Stimulated activated CD4-positive, alpha-beta T cell treated with anti-CD3 and anti-CD28 coated beads, Interleukin-4, amount 100 ng/mL, for 48 hours (primary cell): Measurements from ENCODE around the gene RNF213.
A peak's percentile ranks its signal among the peaks of the same experiment; 100 is the strongest.

ENCODE experiments used
- DNase-seq, 2 donors: peaks; one replicate each; pipeline ENCODE4 v3.0.0-alpha.2; 2020; ENCODE audit warnings: low read depth in 2 of 2

Gene RNF213

GRCh38 chr17:80260791-80261158, at the start of gene RNF213:
TSS of gene RNF213 (plus strand) at chr17:80260852. CDS start at chr17:80263682, 2,830 bp downstream.
- DNase-seq = peak in 1 of 2 donors; percentile 23

- no peak for DNase-seq
These were observed 48.5 kb upstream of the RNF213 start for GRCh38 chr17:80212109-80212508.

GRCh38 chr17:80212511-80212910, 48.1 kb upstream of the RNF213 start:
- no peak for DNase-seq

- no peak for DNase-seq
These were observed 47.5 kb upstream of the RNF213 start for GRCh38 chr17:80212962-80213642.

GRCh38 chr17:80213643-80213975, 47.0 kb upstream of the RNF213 start:
- DNase-seq = no peak

DNA sequence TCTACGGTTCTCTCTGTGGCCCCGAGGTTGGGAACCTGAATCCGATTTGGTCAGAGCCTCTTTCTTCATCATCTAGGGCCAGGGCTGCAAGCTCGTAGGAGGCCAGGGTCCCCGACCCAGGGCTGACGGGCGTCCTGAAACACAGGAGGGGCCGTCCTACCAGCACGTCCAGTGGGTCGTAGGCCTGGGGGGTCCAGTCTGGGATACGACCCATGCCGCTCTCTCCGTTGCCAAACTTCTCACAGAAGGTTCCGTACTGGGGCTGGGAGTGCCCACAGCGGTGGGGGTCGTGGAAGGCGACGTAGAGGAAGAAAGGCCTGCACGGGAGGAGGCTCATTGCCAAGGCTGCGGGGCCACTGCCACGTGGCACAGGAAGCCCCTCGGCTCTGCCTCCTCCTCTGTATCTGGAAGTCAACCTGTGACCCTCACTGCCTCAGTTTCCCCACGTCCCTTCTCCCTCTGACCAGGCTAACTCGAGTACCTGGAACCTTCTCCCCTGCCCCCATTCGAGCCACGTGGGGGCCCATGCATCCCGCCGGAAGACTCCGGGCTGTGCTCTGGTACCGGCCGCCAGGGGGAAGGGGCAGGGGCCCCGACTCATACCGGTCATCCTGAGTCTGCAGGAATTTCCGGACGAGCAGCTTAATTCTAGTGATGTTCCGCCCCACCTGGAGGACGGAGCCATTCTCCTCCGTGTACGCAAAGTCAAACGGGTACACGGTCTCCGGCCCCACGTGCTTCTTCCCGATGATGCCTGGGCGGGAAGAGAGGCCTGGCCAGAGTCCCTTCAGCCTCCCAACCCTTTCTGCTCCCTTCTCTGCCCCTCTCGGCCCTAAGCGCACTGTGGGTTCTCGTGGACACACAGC, 46.4 kb upstream of the RNF213 start:
- no peak for DNase-seq

GRCh38 chr17:80214878-80215210, 45.8 kb upstream of the RNF213 start:
- DNase-seq = no peak

GRCh38 chr17:80216473-80217456, 43.9 kb upstream of the RNF213 start:
- DNase-seq = no peak

- no peak for DNase-seq
These were observed 42.8 kb upstream of the RNF213 start for GRCh38 chr17:80217703-80218362.

- DNase-seq = no peak
These were observed 42.3 kb upstream of the RNF213 start for GRCh38 chr17:80218391-80218790.

DNA sequence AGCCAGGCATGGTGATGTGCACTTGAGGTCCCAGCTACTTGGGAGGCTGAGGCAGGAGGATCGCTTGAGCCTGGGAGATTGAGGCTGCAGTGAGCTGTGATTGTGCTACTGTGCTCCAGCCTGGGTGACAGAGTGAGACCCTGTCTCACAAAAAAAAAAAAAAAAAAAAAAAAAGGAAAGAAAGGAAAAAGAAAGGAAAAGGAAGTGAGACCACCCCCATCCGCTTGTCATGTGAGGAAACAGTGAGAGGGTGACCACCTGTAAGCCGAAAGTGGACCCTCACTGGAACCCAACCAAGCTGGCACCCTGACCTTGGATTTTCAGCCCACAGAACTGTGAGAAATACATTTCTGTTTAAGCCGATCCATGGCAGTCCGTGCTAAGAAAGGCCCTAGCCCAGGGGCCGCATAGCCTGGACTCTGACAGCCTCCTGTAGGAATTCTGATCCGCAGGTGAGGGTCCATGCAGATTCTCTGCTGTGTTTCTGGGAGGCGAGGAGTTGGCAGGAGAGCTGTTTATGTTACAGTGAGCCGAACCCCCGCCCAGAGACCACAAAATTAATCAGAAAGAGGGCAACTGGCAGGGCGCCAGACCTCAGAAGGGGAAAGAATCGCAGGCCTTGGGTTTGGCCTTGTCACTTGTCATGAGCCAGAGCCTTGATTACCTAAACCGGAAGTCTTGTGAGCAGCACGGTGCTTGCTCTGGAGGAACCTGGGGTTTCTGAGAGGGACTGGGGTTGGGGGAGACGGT, 41.5 kb upstream of the RNF213 start:
- DNase-seq = peak; percentile 89 to 92

DNA sequence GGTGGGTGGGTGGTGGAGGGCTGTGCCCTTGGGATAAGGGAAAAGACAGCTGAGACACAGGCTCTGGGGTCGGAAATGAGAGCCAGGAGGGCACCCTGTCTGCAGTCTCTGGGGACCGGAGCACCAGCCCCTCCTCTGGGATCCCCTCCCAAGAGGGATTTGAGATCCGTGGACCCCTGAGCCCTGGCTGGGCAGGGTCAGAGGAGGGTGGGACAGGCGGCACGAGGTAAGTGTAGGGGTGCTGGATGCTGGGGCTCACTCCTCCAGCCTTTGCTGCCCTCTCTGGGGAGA, 40.9 kb upstream of the RNF213 start:
- DNase-seq = no peak

DNA sequence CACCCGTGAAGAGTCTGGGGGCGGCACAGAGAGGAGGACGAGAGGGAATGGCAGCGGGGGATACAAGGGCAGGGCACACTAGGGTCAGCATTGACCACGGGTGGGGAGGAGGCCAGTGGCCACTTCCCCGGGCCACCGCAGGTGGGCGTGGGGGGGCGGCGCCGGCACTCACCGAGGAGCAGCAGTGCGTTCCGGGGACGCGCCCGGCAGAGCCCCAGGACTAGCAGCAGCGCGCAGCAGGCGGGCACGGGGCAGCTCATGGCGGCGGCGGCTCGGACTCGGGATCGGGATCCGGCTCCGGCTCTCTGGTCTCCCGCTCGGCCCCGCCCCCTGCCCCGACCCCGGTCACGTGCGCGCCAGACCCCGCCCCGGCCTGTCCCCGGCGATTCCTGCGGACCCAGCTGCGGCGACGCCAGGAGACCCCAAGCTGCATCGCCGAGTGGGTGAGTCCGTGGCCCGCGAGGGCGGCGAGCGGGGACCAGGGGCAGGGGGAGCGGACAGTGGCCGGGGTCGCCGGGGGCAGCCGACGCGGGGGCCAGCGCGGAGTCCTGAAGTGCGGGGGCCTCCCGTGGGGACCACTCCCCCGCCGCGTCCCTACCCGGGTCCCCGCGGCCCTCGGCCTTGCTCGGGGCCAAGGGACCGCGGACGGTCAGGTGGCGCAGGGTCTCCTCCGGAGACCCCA, 40.5 kb upstream of the RNF213 start, which contains the start of the genes SGSH and SLC26A11:
Gene SGSH, minus strand, starts transcription at position 280 of the 682 bp plus-strand sequence. Its CDS starts 20 bp downstream, at position 260.
Gene SLC26A11, plus strand, starts transcription at position 374 of the 682 bp plus-strand sequence. CDS start 1,134 bp downstream, outside the sequence.
- peak; percentile 74 for DNase-seq

GRCh38 chr17:80220736-80221215, 39.9 kb upstream of the RNF213 start:
- DNase-seq = peak in 1 of 2 donors; percentile 8

DNA sequence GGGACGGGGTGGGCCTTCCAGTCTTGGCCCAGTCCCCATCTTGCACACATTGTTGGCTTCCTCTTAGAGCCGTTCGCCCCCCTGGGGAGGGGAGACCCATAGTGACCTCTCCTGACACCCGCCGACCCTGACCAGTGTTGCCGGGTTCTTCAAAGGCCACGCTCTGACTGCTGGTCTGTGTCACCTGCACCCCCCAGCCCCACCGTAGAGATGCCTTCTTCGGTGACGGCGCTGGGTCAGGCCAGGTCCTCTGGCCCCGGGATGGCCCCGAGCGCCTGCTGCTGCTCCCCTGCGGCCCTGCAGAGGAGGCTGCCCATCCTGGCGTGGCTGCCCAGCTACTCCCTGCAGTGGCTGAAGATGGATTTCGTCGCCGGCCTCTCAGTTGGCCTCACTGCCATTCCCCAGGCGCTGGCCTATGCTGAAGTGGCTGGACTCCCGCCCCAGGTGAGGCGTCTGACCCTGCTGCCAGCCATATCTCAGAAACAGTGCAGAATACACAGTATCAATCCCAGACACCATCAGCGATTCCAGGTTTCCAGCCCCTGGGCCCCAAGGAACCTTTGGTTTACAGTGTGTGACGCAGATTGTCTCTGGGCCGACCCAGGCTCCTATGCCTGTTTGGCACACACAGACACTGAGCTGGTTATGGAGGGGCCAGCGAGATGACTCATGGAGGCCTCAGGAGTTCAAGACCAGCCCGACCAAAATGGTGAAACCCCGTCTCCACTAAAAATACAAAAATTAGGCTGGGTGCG, 39.1 kb upstream of the RNF213 start:
- no peak for DNase-seq

DNA sequence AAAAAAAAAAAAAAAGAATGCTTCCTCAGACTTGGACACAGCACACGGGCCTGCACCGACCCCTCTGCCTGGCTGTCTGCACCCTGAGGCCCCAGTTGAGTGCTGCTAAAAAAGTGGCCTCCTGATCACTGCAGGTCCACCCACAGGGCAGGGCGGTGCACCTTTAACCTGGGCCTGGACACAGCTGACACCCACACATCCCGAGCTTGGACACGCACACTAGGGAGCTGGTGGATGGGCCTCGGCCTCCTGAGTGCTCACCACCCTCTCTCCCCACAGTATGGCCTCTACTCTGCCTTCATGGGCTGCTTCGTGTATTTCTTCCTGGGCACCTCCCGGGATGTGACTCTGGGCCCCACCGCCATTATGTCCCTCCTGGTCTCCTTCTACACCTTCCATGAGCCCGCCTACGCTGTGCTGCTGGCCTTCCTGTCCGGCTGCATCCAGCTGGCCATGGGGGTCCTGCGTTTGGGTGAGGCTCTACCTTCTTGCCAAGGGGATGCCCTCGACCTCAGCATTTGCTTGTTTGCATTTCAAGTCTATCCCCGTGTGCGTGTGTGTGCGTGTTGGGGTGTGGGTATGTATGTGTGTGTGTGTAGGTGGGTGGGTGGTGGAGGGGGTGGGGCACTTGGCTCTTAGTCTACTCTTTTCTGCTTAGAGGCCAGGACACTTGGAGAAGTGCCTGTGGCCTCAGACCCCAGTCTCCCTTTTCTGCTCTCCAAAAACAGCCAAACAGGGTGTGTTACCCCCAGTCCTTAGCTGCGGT, 38.1 kb upstream of the RNF213 start:
- no peak for DNase-seq

GRCh38 chr17:80223142-80223815, 37.4 kb upstream of the RNF213 start:
- DNase-seq = no peak
